AG08395 (cell line): ENCODE measurements around the gene ZNF175.

ENCODE experiments used
- DNase-seq: peaks from one replicate; pipeline ENCODE4 v3.0.0; 2012; ENCODE audit warnings: mixed read lengths, low spot score

Gene ZNF175

DNA sequence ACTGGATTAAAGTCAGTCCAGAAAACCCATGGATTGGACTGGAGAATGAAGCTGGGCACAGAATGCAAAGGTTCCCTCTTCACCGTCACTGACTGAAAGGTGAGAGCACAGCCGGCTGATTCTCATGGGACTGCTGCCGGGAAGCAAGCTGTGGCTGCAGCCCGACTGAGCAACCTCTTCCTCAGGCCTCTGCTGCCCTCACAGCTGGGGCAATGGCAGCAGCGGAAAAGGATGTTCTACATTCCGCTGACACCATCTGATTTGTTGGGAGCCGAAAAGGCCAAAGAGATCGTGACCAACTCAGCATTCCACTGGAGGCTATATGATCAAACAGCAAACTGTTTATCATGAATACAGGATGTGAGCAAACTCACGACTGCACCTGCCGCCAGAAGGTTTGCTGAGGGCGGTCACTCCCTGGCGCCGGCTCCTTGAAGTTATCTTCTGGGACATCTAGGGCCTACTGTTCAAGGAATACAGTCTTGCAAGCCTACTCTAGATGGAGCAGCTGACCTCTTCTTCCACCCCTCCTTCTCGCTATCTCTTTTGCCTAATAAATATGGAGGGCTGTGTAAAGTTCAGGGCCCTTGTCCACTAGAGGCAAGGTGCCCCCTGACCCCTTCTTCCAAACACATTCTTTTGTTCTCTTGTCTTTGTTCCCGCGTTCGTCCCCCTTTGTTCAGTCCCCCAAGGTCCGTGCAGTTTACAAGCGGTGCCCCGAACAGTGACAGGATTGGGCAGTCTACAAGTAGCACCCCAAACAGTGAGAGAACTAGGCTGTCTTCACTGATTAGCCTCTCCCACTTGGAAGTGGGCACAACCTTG is 20.0 kb upstream of the ZNF175 start:
- DNase-seq = no peak

GRCh38 chr19:51551673-51552432 is 19.2 kb upstream of the ZNF175 start:
- no peak for DNase-seq

- DNase-seq = no peak
These were observed 18.5 kb upstream of the ZNF175 start for GRCh38 chr19:51552608-51552995.

DNA sequence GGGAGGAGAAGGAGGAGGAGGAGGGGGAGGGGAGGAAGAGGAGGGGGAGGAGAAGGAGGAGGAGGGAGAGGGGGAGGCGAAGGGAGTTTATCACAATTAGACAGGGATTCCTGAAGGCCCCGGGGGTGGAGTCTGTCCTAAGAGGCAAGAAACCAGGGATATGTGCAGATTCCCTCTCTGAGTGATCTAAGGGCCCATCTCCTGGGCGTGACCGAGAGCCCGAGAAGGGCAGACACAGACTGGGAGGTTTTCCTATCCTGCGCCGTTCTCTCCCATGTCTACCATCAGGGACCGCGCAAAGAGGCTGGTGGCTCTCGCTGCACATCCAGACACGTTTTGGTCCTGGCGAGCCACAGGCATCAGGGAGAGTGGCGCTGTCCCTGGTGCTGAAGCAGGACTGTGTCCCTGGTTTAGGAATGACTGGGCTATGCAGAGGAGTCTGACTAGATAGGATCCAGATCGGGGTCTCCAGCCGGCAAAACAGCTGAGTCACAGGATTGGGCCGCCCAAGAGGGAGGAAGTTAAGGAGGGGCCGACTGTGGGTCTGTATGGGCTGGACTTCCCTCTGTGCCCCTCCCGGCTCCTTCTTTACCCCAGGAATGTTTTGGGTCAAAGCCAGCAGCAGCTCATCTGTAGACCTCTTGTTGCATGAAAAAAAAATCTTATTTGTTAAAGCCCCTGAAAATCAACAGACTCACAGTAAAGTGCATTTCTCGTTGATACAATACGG is 17.9 kb upstream of the ZNF175 start:
- DNase-seq = peak; percentile 80

DNA sequence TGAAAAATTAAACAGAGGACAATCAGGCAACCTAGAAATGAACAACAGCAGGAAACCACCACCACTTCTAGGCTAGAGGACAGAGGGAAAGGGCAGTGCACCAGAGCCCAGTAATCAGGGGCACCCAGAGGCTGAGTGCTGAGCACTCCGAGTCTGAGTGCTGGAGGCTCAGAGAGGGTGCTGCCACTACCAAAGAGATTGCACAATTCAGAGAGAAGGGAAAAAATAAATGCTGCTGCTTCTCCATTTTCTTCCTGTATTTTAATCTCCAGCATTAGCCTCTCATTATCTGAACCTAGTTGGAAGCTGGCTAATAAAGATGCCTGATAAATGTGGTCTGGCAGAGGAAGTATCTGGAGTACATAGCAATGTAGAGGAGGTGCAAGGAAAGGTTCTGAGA is 11.8 kb upstream of the ZNF175 start:
- no peak for DNase-seq

- no peak for DNase-seq
These were observed 10.7 kb upstream of the ZNF175 start for GRCh38 chr19:51560339-51560738.

GRCh38 chr19:51564791-51565190 is 6.3 kb upstream of the ZNF175 start:
- no peak for DNase-seq

GRCh38 chr19:51565583-51565982 is 5.5 kb upstream of the ZNF175 start:
- no peak for DNase-seq

- no peak for DNase-seq
These were observed 4.5 kb upstream of the ZNF175 start for GRCh38 chr19:51566489-51567100.

GRCh38 chr19:51567583-51567982 is 3.5 kb upstream of the ZNF175 start:
- DNase-seq = no peak

DNA sequence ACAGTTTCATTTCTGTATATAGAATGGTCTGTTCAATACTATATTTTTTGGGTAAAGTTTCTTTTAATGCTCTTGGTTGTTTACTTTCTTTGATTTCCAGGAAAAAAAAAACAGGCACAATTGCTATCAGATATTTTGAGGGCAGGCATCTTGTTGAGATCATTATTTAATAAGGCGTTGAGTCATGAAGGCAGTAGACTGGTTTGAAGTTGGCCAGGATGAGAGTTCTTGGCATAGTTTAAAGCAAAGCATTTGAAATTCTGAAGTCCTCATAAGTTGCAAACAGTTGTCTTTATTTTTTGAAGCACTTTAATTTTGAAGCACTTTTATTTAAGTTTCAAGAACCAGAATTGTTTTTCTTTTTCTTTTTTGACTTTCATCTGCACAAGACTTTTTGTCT is 2.6 kb upstream of the ZNF175 start:
- no peak for DNase-seq

GRCh38 chr19:51571599-51571998 is 516 bp downstream of the ZNF175 start:
- no peak for DNase-seq

GRCh38 chr19:51572410-51572809 is 1.3 kb downstream of the ZNF175 start:
- no peak for DNase-seq

DNA sequence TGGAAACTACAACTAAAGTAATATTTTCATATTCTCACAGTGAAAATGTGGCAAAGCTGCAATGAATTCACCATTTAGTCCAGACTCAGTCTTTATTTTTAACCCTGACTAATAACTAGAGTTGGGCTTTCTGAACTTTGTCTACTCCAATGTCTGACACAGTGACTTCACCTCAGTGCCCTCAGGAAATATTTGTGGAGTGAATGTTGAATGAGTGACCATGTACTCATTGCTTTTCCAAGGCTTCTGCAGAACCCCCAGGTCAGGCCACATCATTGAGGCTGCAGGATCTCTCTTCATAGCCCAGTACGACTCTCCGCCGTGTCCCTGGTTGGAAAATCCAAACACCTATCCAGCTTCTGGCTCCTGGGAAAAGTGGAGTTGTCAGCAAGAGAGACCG is 1.8 kb downstream of the ZNF175 start:
- DNase-seq = peak; percentile 59

DNA sequence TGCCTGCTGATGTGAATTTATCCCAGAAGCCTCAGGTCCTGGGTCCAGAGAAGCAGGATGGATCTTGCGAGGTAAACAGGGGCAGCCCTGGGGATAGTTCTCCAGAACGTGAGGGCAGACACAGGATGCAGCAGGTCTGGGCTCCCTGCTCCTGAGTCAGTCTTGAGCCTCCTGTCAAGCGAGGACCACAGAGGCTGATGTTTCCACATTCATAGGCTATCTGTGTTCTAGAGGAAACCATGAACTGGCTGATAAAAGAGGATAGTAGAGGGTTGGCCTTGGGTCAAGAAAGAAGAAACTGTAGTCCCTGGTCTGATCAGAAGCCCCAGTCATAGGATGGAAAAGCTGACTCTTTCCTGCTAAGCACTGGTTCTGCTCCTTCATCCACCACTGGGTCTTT is 2.2 kb downstream of the ZNF175 start:
- no peak for DNase-seq

- no peak for DNase-seq
These were observed 5.8 kb downstream of the ZNF175 start for GRCh38 chr19:51576850-51577249.

DNA sequence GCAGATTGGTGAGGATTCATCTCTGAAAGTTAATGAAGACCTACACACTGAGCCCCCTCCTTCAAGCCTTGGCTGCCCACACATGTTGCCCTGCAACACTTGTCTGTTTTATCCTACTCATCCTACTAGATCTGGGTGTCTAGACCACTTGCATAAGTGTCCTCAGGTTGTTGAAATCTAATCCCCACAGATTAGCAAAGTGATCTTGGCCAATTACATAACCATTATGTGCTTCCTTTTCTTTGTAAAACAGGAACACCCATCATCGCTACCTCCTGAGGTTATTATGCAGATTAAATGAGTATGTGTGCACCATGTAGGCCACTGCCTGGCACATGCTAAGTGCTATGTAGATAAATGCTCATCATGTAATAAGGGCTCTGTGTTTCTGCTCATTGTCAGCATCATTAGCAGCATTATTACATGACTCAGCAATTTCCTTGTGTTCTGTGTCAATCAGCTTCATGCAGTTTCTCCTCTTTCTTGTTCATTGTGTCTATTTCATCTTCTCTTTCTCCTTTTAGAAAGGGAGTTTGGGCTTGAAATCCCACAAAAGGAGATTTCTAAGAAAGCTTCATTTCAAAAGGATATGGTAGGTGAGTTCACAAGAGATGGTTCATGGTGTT is 15.1 kb downstream of the ZNF175 start:
- DNase-seq = no peak

- DNase-seq = no peak
These were observed 15.7 kb downstream of the ZNF175 start for GRCh38 chr19:51586799-51587198.

DNA sequence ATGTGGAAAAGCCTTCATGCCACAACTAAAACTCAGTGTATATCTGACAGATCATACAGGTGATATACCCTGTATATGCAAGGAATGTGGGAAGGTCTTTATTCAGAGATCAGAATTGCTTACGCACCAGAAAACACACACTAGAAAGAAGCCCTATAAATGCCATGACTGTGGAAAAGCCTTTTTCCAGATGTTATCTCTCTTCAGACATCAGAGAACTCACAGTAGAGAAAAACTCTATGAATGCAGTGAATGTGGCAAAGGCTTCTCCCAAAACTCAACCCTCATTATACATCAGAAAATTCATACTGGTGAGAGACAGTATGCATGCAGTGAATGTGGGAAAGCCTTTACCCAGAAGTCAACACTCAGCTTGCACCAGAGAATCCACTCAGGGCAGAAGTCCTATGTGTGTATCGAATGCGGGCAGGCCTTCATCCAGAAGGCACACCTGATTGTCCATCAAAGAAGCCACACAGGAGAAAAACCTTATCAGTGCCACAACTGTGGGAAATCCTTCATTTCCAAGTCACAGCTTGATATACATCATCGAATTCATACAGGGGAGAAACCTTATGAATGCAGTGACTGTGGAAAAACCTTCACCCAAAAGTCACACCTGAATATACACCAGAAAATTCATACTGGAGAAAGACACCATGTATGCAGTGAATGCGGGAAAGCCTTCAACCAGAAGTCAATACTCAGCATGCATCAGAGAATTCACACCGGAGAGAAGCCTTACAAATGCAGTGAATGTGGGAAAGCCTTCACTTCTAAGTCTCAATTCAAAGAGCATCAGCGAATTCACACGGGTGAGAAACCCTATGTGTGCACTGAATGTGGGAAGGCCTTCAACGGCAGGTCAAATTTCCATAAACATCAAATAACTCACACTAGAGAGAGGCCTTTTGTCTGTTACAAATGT is 16.4 kb downstream of the ZNF175 start:
- DNase-seq = no peak

GRCh38 chr19:51589511-51589910 is 18.4 kb downstream of the ZNF175 start:
- no peak for DNase-seq

- DNase-seq = no peak
These were observed 19.4 kb downstream of the ZNF175 start for GRCh38 chr19:51590441-51590840.
